ENCODE results near the gene SLC39A13. TPM values are rescaled to one million over a fixed set of nuclear protein-coding genes. Genes with fewer than 3 reads are reported as not detected.

The SLC39A13 gene
- total RNA-seq (2022; extraction: Qiagen RNA extraction; ENCODE audit: low read depth) = 25.8 to 59.6 TPM (median 49.6 TPM) in 5 replicates

DNA sequence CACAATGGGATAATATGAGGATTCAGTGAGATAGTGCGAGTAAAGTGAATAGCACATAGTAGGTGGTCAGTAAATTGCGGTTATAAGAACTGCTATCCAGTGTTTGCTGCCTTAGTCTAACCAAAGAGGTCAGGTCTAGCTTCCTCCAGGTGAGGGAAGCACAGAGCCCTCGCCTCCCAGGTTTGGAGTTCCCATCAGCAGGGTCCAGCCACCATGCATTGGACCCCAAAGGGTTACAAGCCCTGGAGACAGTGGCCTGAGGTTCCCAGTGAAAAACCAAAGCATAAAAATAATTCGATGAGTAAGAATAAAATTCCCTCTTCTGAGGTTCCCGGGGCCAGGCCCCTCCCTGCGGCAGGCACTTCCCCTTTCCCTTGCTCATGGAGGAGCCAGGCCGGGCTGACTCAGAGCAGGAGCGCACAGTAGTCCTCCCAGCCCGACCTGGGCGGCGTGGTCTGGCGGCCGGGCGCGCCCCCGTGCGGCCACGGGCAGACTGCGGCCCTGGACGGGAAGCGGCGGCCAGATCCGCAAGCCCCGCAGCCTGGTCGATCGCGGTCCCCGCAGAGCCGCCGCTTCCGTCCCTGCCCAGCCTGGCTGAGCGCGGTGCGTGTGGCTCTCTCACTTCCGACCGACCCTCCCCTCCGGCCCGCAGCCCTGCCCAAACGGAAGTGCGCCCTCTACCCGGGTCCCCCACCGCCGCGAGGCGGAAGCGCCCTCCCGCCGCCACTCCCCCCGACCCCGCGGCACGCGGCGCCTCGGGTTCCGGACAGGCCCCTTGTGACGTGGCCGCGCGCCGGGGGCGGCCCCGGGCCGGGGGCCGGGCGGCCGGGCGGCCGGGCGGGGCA is at the start of gene SLC39A13:
SLC39A13 (plus strand) TSS at position 845 of the 845 bp plus-strand sequence. CDS start 1,505 bp downstream, outside the sequence.

GRCh38 chr11:47378010-47378835 is 30.2 kb upstream of the SLC39A13 start, which contains the start of gene SPI1:
Gene SPI1 (minus strand): TSS chr11:47378547. CDS start chr11:47378353, 194 bp downstream.

DNA sequence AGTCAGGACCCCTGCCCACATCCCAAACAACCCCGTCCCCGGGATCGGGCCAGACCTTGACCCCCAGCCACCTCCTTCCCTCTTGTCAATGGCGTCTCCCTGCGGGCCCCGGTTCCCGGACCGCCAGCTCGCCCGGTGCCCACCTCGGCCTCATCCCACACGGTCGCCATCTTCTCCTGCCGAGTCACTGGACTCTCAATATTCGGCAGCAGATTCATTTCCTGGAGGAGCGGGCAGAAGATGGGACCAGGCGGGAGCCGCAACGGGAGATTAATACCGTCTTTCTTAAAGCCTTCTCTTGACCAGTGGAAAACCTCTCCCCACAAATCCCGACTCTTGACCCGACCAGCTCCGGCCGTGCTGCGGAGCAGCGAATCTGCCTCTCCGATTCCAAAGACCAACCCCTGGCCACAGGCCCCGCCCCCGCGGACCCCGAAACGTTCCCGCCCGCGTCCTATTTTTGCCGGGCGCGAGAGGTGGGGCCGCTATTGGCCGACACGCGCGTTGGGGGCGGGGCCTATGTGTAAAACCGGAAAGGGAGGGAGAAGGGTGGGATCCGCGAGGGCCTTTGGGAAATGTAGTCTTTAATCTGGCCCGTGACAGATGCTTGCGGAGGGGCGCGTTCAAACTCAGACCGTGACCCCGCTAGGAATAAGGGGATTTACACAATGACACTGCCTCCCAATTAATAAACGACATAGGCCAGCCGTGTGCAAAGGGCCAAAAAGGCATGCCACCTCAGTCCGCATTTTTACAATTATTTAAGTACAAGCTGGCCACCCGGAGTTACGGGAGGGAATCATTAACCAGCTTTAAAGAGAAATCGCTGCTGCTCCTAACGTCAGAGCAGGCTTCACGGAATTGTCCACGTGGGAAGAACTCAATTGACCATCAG is 17.9 kb downstream of the SLC39A13 start, which contains the start of gene PSMC3:
PSMC3 (minus strand) TSS at position 378 of the 895 bp plus-strand sequence; CDS start at position 218, 160 bp downstream.

DNA sequence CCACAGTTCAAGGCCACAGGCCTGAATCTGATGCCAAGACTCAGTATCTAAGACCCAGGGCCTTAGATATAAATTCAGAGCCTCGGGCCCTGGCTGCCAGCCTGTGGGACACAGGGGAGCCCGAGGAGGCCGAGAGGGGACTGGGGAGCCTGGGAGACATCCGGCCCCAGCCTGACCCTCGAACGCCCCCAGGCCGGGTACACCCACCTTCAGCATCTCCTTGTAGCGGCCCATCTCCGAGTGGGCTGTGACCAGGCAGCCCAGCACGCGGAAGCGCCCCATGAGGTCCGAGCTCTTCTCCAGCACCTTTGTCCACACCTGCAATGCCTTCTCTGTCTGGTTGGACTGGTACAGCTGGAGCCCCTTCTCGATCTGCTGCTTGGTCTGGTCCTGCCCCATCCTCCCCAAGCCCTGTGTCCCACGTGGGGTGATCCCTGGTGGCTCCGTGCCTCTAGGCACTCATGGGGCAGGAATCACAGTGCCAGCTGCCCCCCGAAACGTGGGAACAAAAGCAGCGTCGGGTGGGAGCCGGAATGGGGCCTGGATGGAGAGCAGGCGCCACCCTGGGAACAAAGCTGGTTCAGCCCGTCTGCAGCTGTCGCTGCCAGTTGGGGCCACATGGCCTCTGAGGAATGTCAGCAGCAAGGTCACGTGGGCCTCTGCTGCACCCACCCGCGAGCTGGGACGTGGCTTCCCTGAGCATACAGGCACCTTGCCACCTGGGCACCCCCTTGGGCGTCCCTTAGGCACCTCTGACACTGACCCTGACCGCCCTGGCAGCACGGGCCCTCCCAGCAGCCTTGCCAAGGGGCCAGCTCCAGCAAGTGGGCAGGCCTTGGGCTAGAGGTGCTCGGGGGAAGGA is 40.4 kb downstream of the SLC39A13 start, which contains the start of gene RAPSN:
RAPSN (minus strand) TSS at position 571 of the 862 bp plus-strand sequence; CDS start at position 399, 172 bp downstream.

Other genes with a start within 250 kb of the SLC39A13 start
- gene ARFGAP2, start 231.7 kb upstream of the SLC39A13 start, total RNA-seq (2022; extraction: Qiagen RNA extraction; ENCODE audit: low read depth) = 26.0 to 40.5 TPM (median 32.5 TPM) in 5 replicates
- 22.2 to 35.1 TPM (median 32.1 TPM) in 5 replicates for gene PACSIN3, start 222.2 kb upstream of the SLC39A13 start, total RNA-seq (2022; extraction: Qiagen RNA extraction; ENCODE audit: low read depth)
- 78.1 to 95.2 TPM (median 88.8 TPM) in 5 replicates for gene DDB2, start 193.6 kb upstream of the SLC39A13 start, total RNA-seq (2022; extraction: Qiagen RNA extraction; ENCODE audit: low read depth)
- 20.6 to 24.7 TPM (median 21.7 TPM) in 5 replicates for gene ACP2, start 159.8 kb upstream of the SLC39A13 start, total RNA-seq (2022; extraction: Qiagen RNA extraction; ENCODE audit: low read depth)
- 7.6 to 15.6 TPM (median 11.9 TPM) in 5 replicates for gene NR1H3, start 150.6 kb upstream of the SLC39A13 start, total RNA-seq (2022; extraction: Qiagen RNA extraction; ENCODE audit: low read depth)
- 21.1 to 23.7 TPM (median 23.0 TPM) in 5 replicates for gene MADD, start 138.5 kb upstream of the SLC39A13 start, total RNA-seq (2022; extraction: Qiagen RNA extraction; ENCODE audit: low read depth)
- gene MYBPC3, start 55.9 kb upstream of the SLC39A13 start, total RNA-seq (2022; extraction: Qiagen RNA extraction; ENCODE audit: low read depth) = 0.06 to 0.09 TPM (median 0.07 TPM) in 5 replicates
- gene SPI1, start 30.0 kb upstream of the SLC39A13 start, total RNA-seq (2022; extraction: Qiagen RNA extraction; ENCODE audit: low read depth) = 0.32 TPM in 1 of 5 replicates, not detected in the others
- 186 to 247 TPM (median 201 TPM) in 5 replicates for gene PSMC3, start 17.8 kb downstream of the SLC39A13 start, total RNA-seq (2022; extraction: Qiagen RNA extraction; ENCODE audit: low read depth)
- gene RAPSN, start 40.5 kb downstream of the SLC39A13 start, total RNA-seq (2022; extraction: Qiagen RNA extraction; ENCODE audit: low read depth) = 0.46 TPM in 1 of 5 replicates, not detected in the others
- 38.6 to 58.5 TPM (median 45.5 TPM) in 5 replicates for gene CELF1, start 144.5 kb downstream of the SLC39A13 start, total RNA-seq (2022; extraction: Qiagen RNA extraction; ENCODE audit: low read depth)
- gene PTPMT1, start 157.0 kb downstream of the SLC39A13 start, total RNA-seq (2022; extraction: Qiagen RNA extraction; ENCODE audit: low read depth) = 56.7 to 76.1 TPM (median 72.6 TPM) in 5 replicates
- 17.8 to 21.2 TPM (median 19.9 TPM) in 5 replicates for gene KBTBD4, start 170.4 kb downstream of the SLC39A13 start, total RNA-seq (2022; extraction: Qiagen RNA extraction; ENCODE audit: low read depth)
- gene NDUFS3, start 170.5 kb downstream of the SLC39A13 start, total RNA-seq (2022; extraction: Qiagen RNA extraction; ENCODE audit: low read depth) = 106 to 151 TPM (median 125 TPM) in 5 replicates
- gene FAM180B, start 178.1 kb downstream of the SLC39A13 start, total RNA-seq (2022; extraction: Qiagen RNA extraction; ENCODE audit: low read depth) = 0.33 TPM in 1 of 5 replicates, not detected in the others
- 0.23 TPM in 1 of 5 replicates, not detected in the others for gene C1QTNF4, start 185.8 kb downstream of the SLC39A13 start, total RNA-seq (2022; extraction: Qiagen RNA extraction; ENCODE audit: low read depth)
- 118 to 149 TPM (median 137 TPM) in 5 replicates for gene MTCH2, start 234.0 kb downstream of the SLC39A13 start, total RNA-seq (2022; extraction: Qiagen RNA extraction; ENCODE audit: low read depth)

All from A549 treated with ZK216348 at 1 μM for 4 hours (cell line).